ENCODE data around the gene WDR83.
"Not testable (repeated sequence)": the region's sequence is repeated elsewhere in the genome, so short reads cannot be mapped to it uniquely, and the experiment has no call there.

The WDR83 gene

GRCh38 chr19:12701596-12702282, 35.1 kb downstream of the WDR83 start:
- Mint-ChIP-seq H3K4me3 (no peak overlapping the region), H3K27ac (no peak overlapping the region), H3K27me3 (no peaks in the 10 kb centered on the region), H3K9me3 (no peaks in the 10 kb centered on the region), H3K4me1 (peaks cover 8% of the 10 kb centered on the region), H3K36me3 (peaks cover 43% of the 10 kb centered on the region)
- CTCF ChIA-PET, result no interaction called here
- no peak for DNase-seq

GRCh38 chr19:12703046-12703445, 36.4 kb downstream of the WDR83 start:
- no peak for DNase-seq
- Mint-ChIP-seq H3K4me3 (no peak overlapping the region), H3K27ac (peak overlapping the region; percentile 11), H3K4me1 (peaks cover 2% of the 10 kb centered on the region), H3K36me3 (peaks cover 48% of the 10 kb centered on the region), H3K9me3 (no peaks in the 10 kb centered on the region), H3K27me3 (no peaks in the 10 kb centered on the region)
- CTCF ChIA-PET, result no interaction called here

- no peak overlapping the region for H3K4me3 Mint-ChIP-seq
- H3K4me1 Mint-ChIP-seq, result no peaks in the 10 kb centered on the region
- H3K9me3 Mint-ChIP-seq, result no peaks in the 10 kb centered on the region
- DNase-seq, result no peak
- no peak overlapping the region for H3K27ac Mint-ChIP-seq
- H3K27me3 Mint-ChIP-seq, result no peaks in the 10 kb centered on the region
- CTCF ChIA-PET, result no interaction called here
- peaks cover 49% of the 10 kb centered on the region for H3K36me3 Mint-ChIP-seq
Observed at GRCh38 chr19:12705169-12705568, 38.6 kb downstream of the WDR83 start.

- Mint-ChIP-seq H3K9me3 (no peaks in the 10 kb centered on the region), H3K27ac (no peak overlapping the region), H3K4me3 (no peak overlapping the region), H3K27me3 (no peaks in the 10 kb centered on the region), H3K4me1 (no peaks in the 10 kb centered on the region), H3K36me3 (peaks cover 53% of the 10 kb centered on the region)
- CTCF ChIA-PET, result no interaction called here
- DNase-seq, result no peak
Observed at GRCh38 chr19:12705654-12706331, 39.2 kb downstream of the WDR83 start.

- no peaks in the 10 kb centered on the region for H3K27me3 Mint-ChIP-seq
- no peak for DNase-seq
- H3K27ac Mint-ChIP-seq, result no peak overlapping the region
- no peaks in the 10 kb centered on the region for H3K4me1 Mint-ChIP-seq
- CTCF ChIA-PET, result no interaction called here
- H3K36me3 Mint-ChIP-seq, result peaks cover 57% of the 10 kb centered on the region
- H3K9me3 Mint-ChIP-seq, result no peaks in the 10 kb centered on the region
- no peak overlapping the region for H3K4me3 Mint-ChIP-seq
Observed at GRCh38 chr19:12706332-12706718, 39.7 kb downstream of the WDR83 start.

- H3K27ac Mint-ChIP-seq, result no peak overlapping the region
- H3K36me3 Mint-ChIP-seq, result peaks cover 57% of the 10 kb centered on the region
- no peaks in the 10 kb centered on the region for H3K4me1 Mint-ChIP-seq
- DNase-seq, result no peak
- H3K4me3 Mint-ChIP-seq, result no peak overlapping the region
- H3K9me3 Mint-ChIP-seq, result no peaks in the 10 kb centered on the region
- H3K27me3 Mint-ChIP-seq, result no peaks in the 10 kb centered on the region
- CTCF ChIA-PET, result interaction anchor here (1.4 to 2.3 kb wide), 3 partner anchors 49 to 87 kb away, joined by 3 to 6 read pairs (median 4); no protein-coding TSS in a partner anchor
Observed at GRCh38 chr19:12708641-12709040, 42.0 kb downstream of the WDR83 start.

- Mint-ChIP-seq H3K27ac (no peak overlapping the region), H3K4me3 (no peak overlapping the region), H3K36me3 (peaks cover 54% of the 10 kb centered on the region), H3K4me1 (no peaks in the 10 kb centered on the region), H3K27me3 (no peaks in the 10 kb centered on the region), H3K9me3 (no peaks in the 10 kb centered on the region)
- CTCF ChIA-PET, result interaction anchor here (0.9 kb wide), 1 partner anchor 137 kb away, joined by 3 read pairs; no protein-coding TSS in a partner anchor
- no peak for DNase-seq
Observed at GRCh38 chr19:12711187-12711586, 44.6 kb downstream of the WDR83 start.

- H3K27ac Mint-ChIP-seq, H3K9me3 Mint-ChIP-seq, H3K4me1 Mint-ChIP-seq, H3K27me3 Mint-ChIP-seq, CTCF ChIA-PET, H3K4me3 Mint-ChIP-seq: not testable (repeated sequence)
- DNase-seq, result peak; percentile 44
- peaks cover 51% of the 10 kb centered on the region for H3K36me3 Mint-ChIP-seq
Observed at GRCh38 chr19:12712077-12712476, 45.5 kb downstream of the WDR83 start.

- not testable (repeated sequence) for DNase-seq
- H3K36me3 Mint-ChIP-seq, result peaks cover 48% of the 10 kb centered on the region
- CTCF ChIA-PET, result interaction anchor here (1.4 to 6.0 kb wide), 3 partner anchors 29 to 47 kb away, joined by 3 to 35 read pairs (median 5); no protein-coding TSS in a partner anchor
Observed at GRCh38 chr19:12713304-12713703, 46.7 kb downstream of the WDR83 start.

GRCh38 chr19:12715102-12715501, 48.5 kb downstream of the WDR83 start:
- no peak for DNase-seq
- peaks cover 13% of the 10 kb centered on the region for H3K4me1 Mint-ChIP-seq
- no peaks in the 10 kb centered on the region for H3K27me3 Mint-ChIP-seq
- CTCF ChIA-PET, result interaction anchor here (0.6 to 6.0 kb wide), 5 partner anchors 16 to 103 kb away, joined by 3 to 35 read pairs (median 3); partner anchors contain the start of gene TRIR
- H3K36me3 Mint-ChIP-seq, result peaks cover 52% of the 10 kb centered on the region
- no peak overlapping the region for H3K4me3 Mint-ChIP-seq
- no peaks in the 10 kb centered on the region for H3K9me3 Mint-ChIP-seq
- H3K27ac Mint-ChIP-seq, result no peak overlapping the region

More at GRCh38 chr19:12713304-12713703, 46.7 kb downstream of the WDR83 start:
- H3K27me3 Mint-ChIP-seq, H3K4me1 Mint-ChIP-seq, H3K27ac Mint-ChIP-seq, H3K4me3 Mint-ChIP-seq, H3K9me3 Mint-ChIP-seq: not testable (repeated sequence)

GRCh38 chr19:12715929-12716328, 49.3 kb downstream of the WDR83 start:
- Mint-ChIP-seq H3K4me3 (no peak overlapping the region), H3K4me1 (peaks cover 20% of the 10 kb centered on the region), H3K9me3 (no peaks in the 10 kb centered on the region), H3K27ac (no peak overlapping the region), H3K27me3 (no peaks in the 10 kb centered on the region), H3K36me3 (peaks cover 44% of the 10 kb centered on the region)
- no peak for DNase-seq
- CTCF ChIA-PET, result interaction anchor here (0.7 to 6.0 kb wide), 8 partner anchors 15 to 132 kb away, joined by 3 to 35 read pairs (median 6); partner anchors contain the start of gene TRIR

- peaks cover 4% of the 10 kb centered on the region for H3K27me3 Mint-ChIP-seq
- peaks cover 30% of the 10 kb centered on the region for H3K36me3 Mint-ChIP-seq
- no peak for DNase-seq
- CTCF ChIA-PET, result interaction anchor here (0.9 to 6.4 kb wide), 4 partner anchors 11 to 45 kb away, joined by 3 to 48 read pairs (median 6); partner anchors contain the start of gene TRIR
- peak overlapping the region; percentile 99 for H3K4me3 Mint-ChIP-seq
- H3K4me1 Mint-ChIP-seq, result peaks cover 40% of the 10 kb centered on the region
- no peaks in the 10 kb centered on the region for H3K9me3 Mint-ChIP-seq
- H3K27ac Mint-ChIP-seq, result peak overlapping the region; percentile 83
Observed at GRCh38 chr19:12720296-12720695, 53.7 kb downstream of the WDR83 start.

- Mint-ChIP-seq H3K36me3 (peaks cover 25% of the 10 kb centered on the region), H3K9me3 (no peaks in the 10 kb centered on the region), H3K4me1 (peaks cover 40% of the 10 kb centered on the region), H3K27ac (peak overlapping the region; percentile 93), H3K27me3 (peaks cover 4% of the 10 kb centered on the region), H3K4me3 (peak overlapping the region; percentile 99)
- peak; percentile 59 for DNase-seq
- CTCF ChIA-PET, result interaction anchor here (1.1 to 6.4 kb wide), 5 partner anchors 12 to 45 kb away, joined by 3 to 48 read pairs (median 5); partner anchors contain the start of gene TRIR
Observed at GRCh38 chr19:12720851-12721655, 54.4 kb downstream of the WDR83 start.
